Measurements from ENCODE around the gene TP53I3.
"Not testable (repeated sequence)": the region's sequence is repeated elsewhere in the genome, so short reads cannot be mapped to it uniquely, and the experiment has no call there.

Gene TP53I3

DNA sequence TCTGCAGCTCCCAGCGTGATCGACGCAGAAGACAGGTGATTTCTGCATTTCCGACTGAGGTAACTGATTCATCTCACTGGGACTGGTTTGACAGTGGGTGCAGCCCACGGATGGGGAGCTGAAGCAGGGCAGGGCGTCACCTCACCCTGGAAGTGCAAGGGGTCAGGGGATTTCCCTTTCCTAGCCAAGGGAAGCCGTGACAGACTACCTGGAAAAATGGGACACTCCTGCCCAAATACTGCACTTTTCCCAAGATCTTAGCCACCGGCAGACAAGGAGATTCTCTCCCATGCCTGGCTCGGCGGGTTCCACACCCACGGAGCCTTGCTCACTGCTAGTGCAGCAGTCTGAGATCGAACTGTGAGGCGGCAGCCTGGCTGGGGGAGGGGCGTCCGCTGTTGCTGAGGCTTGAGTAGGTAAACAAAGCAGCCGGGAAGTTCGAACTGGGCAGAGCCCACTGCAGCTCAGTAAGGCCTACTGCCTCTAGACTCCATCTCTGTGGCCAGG lies 10.6 kb upstream of the TP53I3 start:
- DNase-seq: not testable (repeated sequence)

DNA sequence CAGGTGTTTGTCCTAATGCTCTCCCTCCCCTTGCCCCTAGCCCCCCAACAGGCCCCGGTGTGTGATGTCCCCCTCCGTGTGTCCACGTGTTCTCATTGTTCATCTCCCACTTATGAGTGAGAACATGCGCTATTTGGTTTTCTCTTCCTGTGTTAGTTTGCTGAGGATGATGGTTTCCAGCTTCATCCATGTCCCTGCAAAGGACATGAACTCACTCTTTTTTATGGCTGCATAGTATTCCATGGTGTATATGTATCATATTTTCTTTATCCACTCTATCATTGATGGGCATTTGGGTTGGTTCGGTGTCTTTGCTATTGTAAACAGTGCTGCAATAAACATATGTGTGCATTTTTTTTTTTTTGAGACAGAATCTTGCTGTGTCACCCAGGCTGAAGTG lies 8.6 kb upstream of the TP53I3 start:
- not testable (repeated sequence) for DNase-seq

DNA sequence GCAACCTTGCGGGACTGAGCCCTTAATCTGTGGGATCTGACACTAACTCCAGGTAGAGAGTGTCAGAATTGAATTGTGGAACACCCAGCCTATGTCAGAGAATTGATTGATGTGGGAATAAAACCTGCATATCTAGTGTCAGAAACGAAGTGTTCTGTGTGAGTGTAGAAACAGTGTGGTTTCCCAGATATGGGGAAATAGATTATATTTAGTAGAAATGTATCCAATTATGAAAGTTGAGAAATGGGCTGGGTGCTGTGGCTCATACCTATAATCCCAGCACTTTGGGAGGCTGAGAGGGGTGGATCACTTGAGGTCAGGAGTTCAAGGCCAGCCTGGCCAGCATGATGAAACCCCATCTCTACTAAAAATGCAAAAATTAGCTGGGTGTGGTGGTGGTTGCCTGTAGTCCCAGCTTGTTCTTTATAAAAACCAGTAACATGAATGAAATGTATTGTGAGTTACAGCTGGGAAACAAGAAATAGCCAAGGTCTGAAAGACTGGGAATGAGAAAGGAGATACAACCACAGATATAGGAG lies 4.3 kb upstream of the TP53I3 start:
- no peak for DNase-seq

DNA sequence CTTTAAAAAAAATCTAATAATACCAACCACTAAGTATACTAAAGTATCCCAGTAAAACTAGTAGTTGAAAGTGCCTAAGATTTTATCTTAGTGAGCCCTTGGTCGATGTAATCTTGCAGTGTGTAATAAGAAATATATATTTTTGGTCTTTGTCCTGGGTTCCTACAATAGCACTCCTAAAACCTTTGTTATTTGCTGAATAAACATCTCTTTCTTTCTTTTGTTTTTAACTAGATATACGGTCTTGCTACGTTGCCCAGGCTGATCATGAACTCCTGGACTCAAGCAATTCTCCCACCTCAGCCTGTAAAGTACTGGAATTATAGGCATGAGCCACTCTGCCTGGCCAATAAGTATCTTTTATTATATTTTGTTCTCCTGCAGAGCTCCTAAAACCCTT lies 2.4 kb upstream of the TP53I3 start:
- no peak for DNase-seq

DNA sequence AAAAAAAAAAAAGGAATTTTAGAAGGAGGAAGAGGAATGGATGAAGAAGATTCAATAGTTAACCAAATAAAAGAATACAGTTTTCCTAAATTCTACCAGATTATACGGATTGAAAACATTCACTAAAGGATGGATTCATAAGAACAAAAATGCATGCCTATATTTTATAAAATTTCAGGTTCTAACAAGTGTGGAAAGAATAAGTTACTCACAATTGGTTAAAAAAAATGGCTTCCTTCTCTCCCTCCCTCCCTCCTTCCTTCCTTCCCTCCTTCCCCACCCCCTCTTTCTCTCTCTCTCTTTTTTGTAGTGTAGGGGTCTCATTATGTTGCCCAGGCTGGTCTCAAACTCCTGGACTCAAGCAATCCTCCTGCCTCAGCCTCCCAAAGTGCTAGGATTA lies 1.6 kb upstream of the TP53I3 start:
- DNase-seq: no peak

DNA sequence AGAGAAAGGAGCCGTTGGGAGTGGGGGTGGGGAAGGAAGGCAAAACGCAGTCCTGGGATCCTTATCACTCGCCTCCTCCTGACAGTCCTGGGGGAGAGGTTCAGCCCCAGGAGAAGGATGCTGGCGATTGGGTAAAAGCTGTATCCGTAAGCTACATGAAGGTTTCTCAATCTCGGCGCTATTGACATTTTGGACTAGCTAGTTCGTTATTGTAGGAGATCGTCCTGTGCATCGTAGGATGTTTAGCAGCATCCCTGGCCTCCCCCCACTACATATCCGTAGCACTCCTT lies 511 bp upstream of the TP53I3 start:
- DNase-seq: no peak

DNA sequence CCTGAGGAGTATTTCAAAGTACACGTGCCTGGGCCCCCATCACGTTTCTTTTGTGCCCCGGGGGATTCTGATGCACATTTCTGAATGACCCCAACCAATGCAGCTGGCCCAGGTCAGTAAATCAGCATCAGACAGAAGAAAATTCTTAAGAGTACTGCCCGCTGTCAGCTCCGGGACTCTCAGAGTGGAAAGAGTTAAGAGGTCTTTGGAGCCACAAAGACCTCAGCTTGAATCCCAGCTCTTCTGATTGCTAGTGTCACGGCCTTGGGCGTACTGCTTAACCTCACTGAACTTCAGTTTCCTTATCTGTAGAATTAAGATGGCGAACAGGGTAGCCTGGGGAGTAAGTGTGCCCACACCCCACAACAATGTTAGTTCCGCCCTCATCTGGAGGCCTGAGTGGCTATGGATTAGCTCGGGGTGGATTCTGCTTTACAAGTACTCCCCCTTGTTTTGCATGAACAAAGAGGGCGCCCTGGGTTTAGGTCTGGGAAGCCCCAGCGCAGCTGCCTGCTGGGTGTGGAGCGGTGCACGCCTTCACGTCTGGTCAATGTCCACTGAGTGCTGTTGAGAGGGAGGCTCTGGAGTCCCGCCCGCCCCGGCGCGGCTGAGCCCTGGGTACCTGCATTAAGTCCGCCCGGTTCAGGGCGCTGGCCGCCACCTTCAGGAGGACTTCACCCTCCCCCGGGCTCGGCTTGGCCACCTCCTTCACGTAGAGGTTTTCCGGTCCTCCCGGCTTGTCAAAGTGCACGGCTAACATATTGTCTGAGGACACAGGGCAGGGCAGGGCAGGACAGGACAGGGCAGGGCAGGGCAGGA lies 858 bp downstream of the TP53I3 start:
- DNase-seq: peak; percentile 95

DNA sequence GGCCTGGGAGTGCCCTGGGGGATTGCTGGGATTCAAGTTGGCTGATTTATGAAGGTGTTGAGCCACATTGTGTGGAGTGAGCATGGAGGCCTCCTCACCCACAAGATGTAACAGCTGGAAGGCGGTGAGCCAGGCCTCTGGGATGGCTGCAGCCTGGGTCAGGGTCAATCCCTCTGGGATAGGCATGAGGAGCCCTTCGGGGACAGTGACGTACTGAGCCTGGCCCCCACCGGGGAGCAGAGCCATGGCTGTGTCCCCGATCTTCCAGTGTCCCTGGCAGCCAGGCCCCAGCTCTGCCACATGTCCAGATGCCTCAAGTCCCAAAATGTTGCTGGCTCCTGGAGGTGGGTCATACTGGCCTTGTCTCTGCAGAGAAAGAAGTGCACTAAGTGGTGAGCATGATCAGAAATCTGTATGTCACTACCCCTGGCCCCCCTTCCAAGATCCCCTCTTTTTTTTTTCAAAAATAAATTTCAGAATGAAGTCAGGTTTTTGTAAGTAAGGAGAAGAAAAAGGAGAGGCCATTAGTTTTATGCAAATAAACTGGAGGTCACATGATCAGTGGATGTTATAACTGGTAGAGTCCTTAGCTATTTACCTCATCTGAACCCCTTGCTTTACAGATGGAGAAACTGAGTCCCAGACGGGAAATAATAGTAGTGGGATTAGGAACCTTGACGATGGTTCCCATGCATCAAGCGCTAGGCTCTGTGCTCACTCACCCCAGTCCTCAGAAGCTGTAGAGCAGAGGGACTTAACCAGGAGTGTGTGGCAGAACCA lies 1.7 kb downstream of the TP53I3 start:
- DNase-seq: no peak

DNA sequence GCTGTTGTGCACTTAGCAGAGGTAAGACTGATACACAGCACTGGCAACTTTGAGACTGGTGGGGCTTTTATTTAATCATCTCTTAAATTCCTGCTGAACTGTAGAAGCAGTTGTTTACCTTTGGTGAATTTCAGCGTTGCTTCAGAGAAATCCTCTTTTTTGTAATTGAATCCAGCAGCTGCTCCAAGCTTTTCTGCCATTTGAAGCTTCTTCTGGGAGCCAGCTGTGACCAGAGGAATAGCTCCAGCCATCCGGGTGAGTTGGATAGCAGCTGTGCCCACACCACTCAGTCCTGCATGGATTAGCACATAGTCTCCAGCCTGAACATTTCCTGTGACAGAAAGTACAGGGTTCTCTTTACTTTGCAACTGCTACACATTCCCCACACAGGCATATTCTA lies 3.9 kb downstream of the TP53I3 start:
- peak; percentile 83 for DNase-seq

DNA sequence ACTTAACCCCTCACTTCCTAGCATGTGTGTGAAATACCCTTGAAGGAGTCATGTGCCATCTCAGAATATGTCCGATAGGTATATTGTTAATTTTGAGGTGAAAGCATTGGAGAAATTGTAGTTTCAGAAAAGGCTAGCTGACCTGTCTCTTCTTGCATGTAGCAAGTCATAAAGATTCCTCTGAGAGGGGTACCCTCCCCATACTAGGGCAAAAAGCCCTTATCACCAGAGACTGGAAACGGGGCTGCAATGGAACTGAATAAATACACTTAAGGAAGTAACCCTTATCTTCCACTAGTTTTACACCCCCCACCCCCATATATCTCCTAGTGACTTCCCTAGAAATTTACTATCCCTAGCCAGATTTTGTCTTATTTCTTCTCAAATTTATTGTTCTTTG lies 6.8 kb downstream of the TP53I3 start:
- no peak for DNase-seq

DNA sequence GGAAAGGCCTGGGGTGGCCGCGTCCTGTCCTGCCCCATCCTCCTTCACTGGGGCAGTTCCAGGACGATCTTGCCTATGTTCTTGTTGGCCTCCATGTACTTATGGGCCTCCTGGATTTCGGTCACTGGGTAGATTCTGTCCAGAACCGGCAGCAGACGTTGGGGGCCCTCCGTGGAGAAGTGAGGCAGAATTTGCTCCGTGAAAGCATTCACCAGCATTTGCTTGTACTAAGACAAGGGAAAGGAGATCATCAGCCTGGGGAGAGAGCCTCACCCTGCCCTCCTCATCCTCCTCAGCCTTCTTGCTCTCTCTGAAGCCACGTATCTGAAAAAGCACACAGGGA lies 7.1 kb downstream of the TP53I3 start:
- DNase-seq: no peak

DNA sequence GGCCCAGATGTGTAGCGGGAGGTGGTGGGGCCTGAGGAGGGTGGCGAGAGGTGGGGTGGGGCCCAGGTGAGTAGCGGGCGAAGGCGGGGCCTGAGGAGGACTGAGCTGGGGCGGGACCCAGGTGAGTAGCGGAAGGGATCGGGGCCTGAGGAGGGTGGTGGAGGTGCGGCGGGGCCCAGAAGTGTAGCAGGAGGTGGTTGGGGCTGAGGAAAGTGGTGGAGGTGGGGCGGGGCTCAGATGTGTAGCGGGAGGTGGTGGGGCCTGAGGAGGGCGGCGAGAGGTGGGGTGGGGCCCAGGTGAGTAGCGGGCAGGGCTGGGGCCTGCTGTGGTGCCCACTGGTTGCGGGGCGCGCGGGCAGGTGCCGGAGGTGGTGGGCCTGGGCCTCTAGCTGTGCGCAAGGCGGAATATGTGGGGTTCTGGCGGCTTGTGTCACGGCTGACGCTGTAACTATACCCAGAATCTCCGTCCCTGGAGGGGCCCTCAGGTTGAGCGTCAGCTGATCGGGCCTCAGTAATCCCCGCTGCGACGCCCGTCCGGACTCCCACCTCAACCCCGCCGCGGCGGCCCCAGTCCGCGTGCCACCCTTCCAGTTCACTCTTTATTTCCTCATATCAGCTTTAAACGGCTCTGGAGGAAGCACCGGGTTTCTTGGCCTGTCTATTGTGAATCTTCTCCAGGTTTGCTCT lies 7.6 kb downstream of the TP53I3 start:
- no peak for DNase-seq

DNA sequence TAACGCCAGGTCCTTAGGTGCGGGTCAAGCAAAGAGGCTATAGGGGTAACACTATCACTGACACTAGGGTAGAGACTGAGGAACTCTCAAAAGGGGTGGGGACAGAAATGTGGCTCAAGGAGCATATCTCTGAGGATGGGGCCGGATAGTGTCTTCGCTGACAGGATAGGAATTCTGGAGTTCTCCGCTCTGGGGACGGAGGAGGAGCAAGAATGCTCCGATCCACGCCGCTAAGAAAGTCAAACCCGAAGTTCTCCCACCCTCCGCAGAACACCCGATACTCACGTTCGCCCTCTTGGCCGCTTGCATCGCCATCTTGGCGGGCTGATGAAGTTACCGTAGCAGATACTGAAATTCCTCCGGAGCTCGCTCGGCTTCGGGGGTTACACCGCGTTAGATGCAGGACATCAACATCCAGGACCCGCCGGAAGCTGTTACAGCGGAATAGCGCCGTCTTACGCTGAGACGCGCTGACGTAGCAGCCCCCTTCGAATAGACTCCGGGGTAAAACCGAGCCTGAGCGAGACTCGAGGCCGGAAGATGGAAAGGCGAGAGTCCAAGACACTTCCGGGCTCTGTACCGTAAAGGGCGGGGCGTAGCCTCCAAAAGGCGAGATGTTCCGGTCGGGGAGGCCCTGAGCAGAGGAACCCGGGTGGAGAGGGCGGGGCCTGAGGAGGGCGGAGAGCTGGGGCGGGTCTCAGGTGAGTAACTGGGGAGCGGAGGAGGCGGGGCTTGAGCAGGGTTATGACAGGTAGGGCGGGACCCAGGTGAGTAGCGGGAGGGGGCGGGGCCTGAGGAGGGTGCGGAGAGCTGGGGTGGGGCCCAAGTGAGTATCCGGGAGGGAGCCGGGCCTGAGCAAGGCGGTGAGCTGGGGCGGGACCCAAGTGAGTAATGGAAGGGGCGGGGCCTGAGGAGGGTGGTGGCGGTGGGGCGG lies 8.5 kb downstream of the TP53I3 start, which contains the start of gene SF3B6:
SF3B6 (minus strand) TSS at position 412 of the 934 bp plus-strand sequence; CDS start at position 315, 97 bp downstream.
- peak; percentile 100 for DNase-seq

DNA sequence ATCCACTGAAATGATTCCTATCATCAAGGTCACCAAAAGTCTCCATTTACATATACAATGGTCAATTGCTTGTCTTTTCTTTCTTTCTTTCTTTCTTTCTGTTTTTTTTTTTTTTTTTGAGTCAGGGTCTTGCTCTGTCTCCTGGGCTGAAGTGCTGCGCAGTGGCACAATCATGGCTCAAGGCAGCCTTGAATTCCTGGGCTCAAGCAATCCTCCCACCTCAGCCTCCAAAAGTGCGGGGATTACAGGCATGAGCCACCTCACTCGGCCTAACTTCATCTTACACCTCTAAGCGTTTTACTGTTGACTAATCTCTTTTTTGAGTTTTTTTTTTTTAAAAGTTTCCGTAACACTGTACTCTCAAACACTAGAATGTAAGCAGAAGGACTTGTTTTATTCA lies 9.4 kb downstream of the TP53I3 start:
- DNase-seq: no peak

DNA sequence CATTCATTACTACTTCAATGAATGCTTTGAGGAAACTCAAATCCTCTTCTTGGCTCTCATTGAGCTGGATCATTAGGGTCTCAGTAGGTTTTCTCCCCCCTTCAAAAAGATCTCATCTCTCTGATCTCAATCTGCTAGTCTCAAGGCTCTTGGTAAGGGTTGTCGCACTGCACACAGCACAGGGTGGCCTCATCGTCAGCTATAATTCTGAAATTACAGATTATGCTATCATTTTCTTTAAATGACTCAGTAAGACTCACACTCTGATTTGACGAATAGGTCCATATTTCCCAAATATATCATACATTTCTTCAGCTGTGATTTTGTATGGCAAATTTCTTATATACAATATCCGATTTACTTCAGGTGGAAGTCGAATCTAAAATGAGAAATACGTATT lies 10.8 kb downstream of the TP53I3 start:
- no peak for DNase-seq

DNA sequence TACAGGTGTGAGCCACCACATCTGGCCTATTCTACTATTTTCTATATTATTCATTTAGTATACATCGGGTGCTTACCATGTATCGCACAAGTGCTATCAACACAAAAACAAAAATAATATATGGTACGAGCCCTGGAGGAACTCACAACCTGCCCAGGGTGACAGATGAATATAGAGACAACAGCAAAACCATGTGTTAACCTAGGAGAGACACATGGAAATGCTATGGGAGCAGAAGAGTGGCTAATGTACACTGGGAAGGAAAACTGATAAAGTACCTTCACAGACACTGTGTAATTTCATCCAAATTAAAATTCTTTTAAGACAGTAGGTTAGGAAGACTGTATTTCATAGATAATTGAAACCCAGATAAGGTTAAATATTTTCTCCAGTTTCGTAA lies 12.4 kb downstream of the TP53I3 start:
- no peak for DNase-seq

DNA sequence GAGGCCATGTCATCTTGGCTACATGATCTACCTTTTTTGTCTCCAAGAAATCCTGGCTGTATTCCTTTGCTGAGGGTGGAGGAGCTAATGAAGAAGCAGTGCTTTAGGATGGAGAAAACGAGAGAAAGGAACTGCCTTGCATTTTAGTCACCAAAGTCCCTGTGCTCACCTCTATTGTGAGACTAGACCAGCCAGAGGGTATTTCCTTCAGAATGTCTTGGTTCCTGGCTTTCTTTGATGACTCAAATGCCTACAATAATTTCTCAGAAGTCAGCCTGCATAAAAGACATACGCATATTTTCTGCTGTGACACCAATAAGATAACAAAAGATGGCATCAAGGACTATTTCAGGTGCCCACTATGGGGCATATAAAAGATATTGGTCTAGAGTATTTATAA lies 19.3 kb downstream of the TP53I3 start:
- no peak for DNase-seq

DNA sequence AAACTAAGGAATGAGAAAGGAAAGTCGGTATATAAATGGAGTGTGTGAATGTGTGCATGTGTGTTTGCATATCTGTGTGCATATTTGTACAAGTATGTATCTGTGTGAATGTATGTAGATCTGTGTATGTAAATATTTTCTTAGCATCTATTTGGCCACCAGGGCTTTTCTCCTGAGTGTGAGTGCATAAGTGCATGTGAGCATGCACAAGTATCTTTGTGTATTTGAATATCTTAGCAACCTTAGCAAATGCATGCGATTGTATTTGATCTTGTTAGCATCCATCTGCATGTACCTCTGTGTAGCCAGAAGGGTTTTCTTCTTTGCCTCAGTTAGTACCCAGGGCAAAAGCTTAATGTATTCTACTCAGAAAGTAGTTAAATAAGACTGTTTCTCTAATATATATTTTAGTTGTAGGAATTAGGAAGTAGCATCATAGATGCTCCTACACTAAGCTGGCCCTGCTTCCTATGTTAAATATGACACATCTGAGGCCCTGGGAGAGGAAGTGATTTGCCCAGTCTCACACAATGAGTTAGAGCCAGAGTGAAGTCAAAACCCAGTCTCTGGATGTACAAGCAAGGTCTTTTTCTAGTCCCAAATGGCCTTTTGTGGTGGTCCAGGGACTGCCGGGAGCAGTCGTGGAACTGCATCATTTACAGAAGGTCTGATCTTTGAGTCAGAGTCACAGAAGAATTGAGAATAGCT lies 25.9 kb downstream of the TP53I3 start:
- DNase-seq: no peak

DNA sequence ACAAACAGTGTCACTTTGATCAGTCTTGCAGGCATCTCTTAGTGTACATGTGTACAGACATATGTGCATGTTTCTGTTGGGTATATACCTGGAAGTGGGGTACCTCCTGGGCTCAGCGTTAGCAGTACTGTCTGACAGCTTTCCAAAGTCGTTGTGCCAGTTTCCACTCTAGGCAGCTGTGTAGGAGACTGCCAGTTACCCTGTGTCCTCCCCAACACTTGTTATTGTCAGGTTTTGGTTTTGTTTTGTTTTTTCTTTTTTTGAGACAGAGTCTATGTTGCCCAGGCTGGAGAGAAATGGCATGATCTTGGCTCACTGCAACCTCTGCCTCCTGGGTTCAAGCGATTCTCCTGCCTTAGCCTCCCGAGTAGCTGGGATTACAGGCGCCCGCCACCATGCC lies 28.9 kb downstream of the TP53I3 start:
- DNase-seq: no peak

DNA sequence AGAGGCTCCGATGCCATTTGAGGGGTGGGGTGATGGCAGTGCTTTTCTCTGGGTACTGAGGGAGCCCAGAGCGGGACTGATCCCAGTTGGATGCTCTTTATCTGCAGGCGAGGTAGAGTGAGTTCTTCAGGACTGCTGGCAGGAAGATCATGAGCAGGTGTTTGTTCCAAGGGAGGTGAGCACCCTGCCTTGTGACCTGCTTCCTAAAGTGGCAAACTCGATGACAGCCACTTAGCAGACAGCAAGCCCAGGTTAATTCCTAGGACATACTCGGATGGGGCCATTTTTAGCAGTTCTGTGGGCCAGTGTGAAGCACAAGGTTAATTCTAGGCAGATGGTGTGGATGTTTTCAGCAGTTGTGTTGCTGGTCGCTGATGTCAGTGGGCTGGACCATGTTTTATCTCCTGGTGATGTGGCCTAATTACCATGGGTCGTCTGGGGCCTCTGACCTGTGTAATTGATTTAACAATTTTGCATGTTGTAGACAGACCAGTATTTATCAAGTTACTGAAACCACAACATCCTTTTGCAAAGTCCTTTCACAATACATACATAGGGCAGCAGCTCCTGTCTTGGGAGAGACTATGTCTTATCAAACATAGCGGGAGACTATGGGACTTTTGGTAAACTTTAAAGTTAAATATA lies 30.1 kb downstream of the TP53I3 start:
- DNase-seq: no peak

DNA sequence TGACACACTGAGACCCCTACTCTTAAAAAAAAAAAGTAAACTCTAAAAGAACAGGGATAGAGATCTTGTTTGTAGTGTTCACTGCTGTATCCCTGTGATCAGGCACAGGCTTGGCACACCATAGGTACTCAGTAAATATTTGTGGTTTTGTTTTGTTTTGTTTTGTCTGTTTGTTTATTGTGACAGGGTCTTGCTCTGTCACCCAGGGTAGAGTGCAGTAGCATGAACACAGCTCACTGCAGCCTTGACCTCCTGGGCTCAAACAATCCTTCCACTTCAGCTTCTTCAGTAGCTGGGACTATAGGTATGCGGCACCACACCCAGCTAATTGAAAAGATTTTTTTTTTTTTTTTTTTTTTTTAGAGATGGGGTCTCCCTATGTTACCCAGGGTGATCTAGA lies 31.7 kb downstream of the TP53I3 start:
- no peak for DNase-seq

Measured in DMS79 (cell line).